K562 (cell line): ENCODE measurements around the gene NLK. TPM values are rescaled to one million over a fixed set of nuclear protein-coding genes. Genes with fewer than 3 reads are reported as not detected.

ENCODE experiments used
- C11orf30 ChIP-seq: fragments of 450-650 bp; IDR thresholded peaks from 2 replicates; pipeline ENCODE4 v1.6.1; 2016; ENCODE audit warnings: low read depth, mild to moderate bottlenecking
- CEBPB ChIP-seq: fragments of 450-650 bp; IDR thresholded peaks from 2 replicates; pipeline ENCODE4 v1.6.1; 2016; ENCODE audit warnings: missing genetic modification characterization, missing compliant biosample characterization
- NCOR1 ChIP-seq: fragments of 450-650 bp; IDR thresholded peaks from 2 replicates; pipeline ENCODE4 v1.6.1; 2016; ENCODE audit warnings: mild to moderate bottlenecking, moderate library complexity
- ZNF717 ChIP-seq: fragments of 250-450 bp; sonication (Bioruptor Pico); IDR thresholded peaks from 2 replicates; pipeline ENCODE4 v1.5.0; 2021
- polyA plus RNA-seq, 8 experiments: library from polyadenylated mRNA; depleted of rRNA in 4 of 8; stranded (reverse) in 5 of 8; unstranded in 3 of 8; fragments of >200 nt; fragmentation: Nextera tagmentation in 2 of 8; fragmentation: Illumina TruSeq in 1 of 8; extraction: Ambion mirVana in 2 of 8; extraction: Trizol in 1 of 8; gene quantifications; 2 replicates each; pipeline versions ENCODE4 v1.2.1 to v1.2.3, GENCODE V29; 2011 to 2014; ENCODE audit warnings: inconsistent platforms in 1 of 8, missing spikeins in 1 of 8
- total RNA-seq, 7 experiments: library from RNA; depleted of rRNA in 6 of 7; stranded (reverse); fragments of >200 nt in 6 of 7; fragmentation: Illumina TruSeq in 2 of 7; extraction: Trizol in 2 of 7; gene quantifications; 2 replicates each; pipeline versions ENCODE4 v1.2.1 to v1.2.3, GENCODE V29; 2011 to 2021; ENCODE audit warnings: low replicate concordance in 1 of 7
- TF ChIP-seq, protein P1 (sequence below): fragments of 450-650 bp; formaldehyde crosslinking; IDR thresholded peaks from 2 replicates; pipeline ENCODE4 v1.4.0; 2022; ENCODE audit warnings: mild to moderate bottlenecking, moderate library complexity
- TF ChIP-seq, protein P2 (sequence below): fragments of 450-650 bp; IDR thresholded peaks from 2 replicates; pipeline ENCODE4 v1.6.1; 2017; ENCODE audit warnings: antibody characterized with exemption, mild to moderate bottlenecking
- TF ChIP-seq, protein P3 (sequence below): sonication (generic); IDR thresholded peaks from 2 replicates; pipeline ENCODE4 v1.6.1; 2016
- TF ChIP-seq, protein P4 (sequence below): IDR thresholded peaks from 2 replicates; pipeline ENCODE4 v1.6.1; 2012; ENCODE audit warnings: low read depth, low read length, improper control_type of control experiment, borderline replicate concordance
- TF ChIP-seq, protein P5 (sequence below): fragments of 450-650 bp; IDR thresholded peaks from 2 replicates; pipeline ENCODE4 v1.6.1; 2016
- TF ChIP-seq, protein P6 (sequence below): fragments of 450-650 bp; IDR thresholded peaks from 2 replicates; pipeline ENCODE4 v1.6.1; 2017; ENCODE audit warnings: antibody characterized with exemption
- TF ChIP-seq, protein P7 (sequence below): fragments of 450-650 bp; IDR thresholded peaks from 2 replicates; pipeline ENCODE4 v1.6.1; 2018; ENCODE audit warnings: mild to moderate bottlenecking, low read depth; ENCODE audit not compliant: partially characterized antibody

NLK gene
- total and polyA plus RNA-seq, 9 of the 15 experiments (the other 6 are each of a cell fraction or from before 2014, with no cell fraction given): 10.9 to 59.6 (median 26.7) TPM

DNA sequence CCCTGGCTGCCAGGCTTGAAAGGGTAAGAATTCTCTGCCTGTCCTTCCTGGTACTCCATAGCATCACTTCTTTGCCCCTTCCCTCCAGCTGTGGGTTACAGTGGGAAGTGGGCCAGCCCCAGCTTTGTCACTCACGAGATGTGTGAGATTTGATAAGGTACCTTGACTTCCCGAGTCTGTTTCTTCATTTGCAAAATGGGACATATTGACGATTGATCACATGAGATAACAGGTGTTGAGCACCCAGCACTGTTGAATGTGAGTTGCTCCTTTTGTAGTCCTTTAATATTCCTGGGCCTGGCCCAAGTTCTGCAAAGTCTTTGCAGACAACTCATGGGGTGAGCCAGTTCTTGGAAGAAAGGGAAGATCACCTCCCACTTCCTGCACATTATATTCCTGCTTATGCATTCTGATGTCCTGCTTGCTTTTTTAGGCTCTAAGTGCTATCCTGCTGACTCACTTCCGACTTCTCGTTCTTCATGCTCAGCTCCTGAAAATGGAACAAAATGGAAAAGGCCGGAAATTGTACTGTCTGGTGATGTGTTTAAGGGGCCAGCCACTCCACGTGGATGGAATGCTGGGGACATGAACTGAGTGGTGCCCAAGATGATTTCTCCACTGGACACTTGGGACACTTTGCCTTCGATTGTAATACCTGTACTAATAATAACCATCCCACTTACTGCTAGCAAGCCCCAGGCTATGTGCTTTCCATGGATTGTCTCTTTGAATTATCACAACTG is 8.3 kb upstream of the NLK start (continued):
- TF ChIP-seq, protein P1, sequence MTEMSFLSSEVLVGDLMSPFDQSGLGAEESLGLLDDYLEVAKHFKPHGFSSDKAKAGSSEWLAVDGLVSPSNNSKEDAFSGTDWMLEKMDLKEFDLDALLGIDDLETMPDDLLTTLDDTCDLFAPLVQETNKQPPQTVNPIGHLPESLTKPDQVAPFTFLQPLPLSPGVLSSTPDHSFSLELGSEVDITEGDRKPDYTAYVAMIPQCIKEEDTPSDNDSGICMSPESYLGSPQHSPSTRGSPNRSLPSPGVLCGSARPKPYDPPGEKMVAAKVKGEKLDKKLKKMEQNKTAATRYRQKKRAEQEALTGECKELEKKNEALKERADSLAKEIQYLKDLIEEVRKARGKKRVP (CRISPR knock-in tag): no peak
- no peak for TF ChIP-seq ZNF717
- 0 out of 2 replicates have a peak, but pooled peaks have one; percentile 17 for TF ChIP-seq NCOR1
- TF ChIP-seq, protein P2, sequence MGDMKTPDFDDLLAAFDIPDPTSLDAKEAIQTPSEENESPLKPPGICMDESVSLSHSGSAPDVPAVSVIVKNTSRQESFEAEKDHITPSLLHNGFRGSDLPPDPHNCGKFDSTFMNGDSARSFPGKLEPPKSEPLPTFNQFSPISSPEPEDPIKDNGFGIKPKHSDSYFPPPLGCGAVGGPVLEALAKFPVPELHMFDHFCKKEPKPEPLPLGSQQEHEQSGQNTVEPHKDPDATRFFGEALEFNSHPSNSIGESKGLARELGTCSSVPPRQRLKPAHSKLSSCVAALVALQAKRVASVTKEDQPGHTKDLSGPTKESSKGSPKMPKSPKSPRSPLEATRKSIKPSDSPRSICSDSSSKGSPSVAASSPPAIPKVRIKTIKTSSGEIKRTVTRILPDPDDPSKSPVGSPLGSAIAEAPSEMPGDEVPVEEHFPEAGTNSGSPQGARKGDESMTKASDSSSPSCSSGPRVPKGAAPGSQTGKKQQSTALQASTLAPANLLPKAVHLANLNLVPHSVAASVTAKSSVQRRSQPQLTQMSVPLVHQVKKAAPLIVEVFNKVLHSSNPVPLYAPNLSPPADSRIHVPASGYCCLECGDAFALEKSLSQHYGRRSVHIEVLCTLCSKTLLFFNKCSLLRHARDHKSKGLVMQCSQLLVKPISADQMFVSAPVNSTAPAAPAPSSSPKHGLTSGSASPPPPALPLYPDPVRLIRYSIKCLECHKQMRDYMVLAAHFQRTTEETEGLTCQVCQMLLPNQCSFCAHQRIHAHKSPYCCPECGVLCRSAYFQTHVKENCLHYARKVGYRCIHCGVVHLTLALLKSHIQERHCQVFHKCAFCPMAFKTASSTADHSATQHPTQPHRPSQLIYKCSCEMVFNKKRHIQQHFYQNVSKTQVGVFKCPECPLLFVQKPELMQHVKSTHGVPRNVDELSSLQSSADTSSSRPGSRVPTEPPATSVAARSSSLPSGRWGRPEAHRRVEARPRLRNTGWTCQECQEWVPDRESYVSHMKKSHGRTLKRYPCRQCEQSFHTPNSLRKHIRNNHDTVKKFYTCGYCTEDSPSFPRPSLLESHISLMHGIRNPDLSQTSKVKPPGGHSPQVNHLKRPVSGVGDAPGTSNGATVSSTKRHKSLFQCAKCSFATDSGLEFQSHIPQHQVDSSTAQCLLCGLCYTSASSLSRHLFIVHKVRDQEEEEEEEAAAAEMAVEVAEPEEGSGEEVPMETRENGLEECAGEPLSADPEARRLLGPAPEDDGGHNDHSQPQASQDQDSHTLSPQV: peak; percentile 92
- TF ChIP-seq, protein P3, sequence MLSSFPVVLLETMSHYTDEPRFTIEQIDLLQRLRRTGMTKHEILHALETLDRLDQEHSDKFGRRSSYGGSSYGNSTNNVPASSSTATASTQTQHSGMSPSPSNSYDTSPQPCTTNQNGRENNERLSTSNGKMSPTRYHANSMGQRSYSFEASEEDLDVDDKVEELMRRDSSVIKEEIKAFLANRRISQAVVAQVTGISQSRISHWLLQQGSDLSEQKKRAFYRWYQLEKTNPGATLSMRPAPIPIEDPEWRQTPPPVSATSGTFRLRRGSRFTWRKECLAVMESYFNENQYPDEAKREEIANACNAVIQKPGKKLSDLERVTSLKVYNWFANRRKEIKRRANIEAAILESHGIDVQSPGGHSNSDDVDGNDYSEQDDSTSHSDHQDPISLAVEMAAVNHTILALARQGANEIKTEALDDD: no peak
- TF ChIP-seq, protein P4, sequence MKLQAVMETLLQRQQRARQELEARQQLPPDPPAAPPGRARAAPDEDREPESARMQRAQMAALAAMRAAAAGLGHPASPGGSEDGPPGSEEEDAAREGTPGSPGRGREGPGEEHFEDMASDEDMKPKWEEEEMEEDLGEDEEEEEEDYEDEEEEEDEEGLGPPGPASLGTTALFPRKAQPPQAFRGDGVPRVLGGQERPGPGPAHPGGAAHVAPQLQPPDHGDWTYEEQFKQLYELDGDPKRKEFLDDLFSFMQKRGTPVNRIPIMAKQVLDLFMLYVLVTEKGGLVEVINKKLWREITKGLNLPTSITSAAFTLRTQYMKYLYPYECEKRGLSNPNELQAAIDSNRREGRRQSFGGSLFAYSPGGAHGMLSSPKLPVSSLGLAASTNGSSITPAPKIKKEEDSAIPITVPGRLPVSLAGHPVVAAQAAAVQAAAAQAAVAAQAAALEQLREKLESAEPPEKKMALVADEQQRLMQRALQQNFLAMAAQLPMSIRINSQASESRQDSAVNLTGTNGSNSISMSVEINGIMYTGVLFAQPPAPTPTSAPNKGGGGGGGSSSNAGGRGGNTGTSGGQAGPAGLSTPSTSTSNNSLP: peak; percentile 72; the same call in 1 of the 2 replicates
- TF ChIP-seq, protein P5, sequence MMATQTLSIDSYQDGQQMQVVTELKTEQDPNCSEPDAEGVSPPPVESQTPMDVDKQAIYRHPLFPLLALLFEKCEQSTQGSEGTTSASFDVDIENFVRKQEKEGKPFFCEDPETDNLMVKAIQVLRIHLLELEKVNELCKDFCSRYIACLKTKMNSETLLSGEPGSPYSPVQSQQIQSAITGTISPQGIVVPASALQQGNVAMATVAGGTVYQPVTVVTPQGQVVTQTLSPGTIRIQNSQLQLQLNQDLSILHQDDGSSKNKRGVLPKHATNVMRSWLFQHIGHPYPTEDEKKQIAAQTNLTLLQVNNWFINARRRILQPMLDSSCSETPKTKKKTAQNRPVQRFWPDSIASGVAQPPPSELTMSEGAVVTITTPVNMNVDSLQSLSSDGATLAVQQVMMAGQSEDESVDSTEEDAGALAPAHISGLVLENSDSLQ: peak; percentile 57
- TF ChIP-seq, protein P6, sequence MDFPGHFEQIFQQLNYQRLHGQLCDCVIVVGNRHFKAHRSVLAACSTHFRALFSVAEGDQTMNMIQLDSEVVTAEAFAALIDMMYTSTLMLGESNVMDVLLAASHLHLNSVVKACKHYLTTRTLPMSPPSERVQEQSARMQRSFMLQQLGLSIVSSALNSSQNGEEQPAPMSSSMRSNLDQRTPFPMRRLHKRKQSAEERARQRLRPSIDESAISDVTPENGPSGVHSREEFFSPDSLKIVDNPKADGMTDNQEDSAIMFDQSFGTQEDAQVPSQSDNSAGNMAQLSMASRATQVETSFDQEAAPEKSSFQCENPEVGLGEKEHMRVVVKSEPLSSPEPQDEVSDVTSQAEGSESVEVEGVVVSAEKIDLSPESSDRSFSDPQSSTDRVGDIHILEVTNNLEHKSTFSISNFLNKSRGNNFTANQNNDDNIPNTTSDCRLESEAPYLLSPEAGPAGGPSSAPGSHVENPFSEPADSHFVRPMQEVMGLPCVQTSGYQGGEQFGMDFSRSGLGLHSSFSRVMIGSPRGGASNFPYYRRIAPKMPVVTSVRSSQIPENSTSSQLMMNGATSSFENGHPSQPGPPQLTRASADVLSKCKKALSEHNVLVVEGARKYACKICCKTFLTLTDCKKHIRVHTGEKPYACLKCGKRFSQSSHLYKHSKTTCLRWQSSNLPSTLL: no peak
- no peak for TF ChIP-seq CEBPB (tag)
- TF ChIP-seq, protein P7, sequence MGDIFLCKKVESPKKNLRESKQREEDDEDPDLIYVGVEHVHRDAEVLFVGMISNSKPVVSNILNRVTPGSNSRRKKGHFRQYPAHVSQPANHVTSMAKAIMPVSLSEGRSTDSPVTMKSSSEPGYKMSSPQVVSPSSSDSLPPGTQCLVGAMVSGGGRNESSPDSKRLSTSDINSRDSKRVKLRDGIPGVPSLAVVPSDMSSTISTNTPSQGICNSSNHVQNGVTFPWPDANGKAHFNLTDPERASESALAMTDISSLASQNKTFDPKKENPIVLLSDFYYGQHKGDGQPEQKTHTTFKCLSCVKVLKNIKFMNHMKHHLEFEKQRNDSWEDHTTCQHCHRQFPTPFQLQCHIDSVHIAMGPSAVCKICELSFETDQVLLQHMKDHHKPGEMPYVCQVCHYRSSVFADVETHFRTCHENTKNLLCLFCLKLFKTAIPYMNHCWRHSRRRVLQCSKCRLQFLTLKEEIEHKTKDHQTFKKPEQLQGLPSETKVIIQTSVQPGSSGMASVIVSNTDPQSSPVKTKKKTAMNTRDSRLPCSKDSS: no peak
- TF ChIP-seq C11orf30: peak; percentile 95
